GM18520 (cell line): Measurements from ENCODE around the gene GCLC.
"Not testable (repeated sequence)": the region's sequence is repeated elsewhere in the genome, so short reads cannot be mapped to it uniquely, and the experiment has no call there.

Experiments
- ATAC-seq: cut with Tn5 transposase; IDR thresholded peaks from one replicate; pipeline ENCODE4 v1.9.1; 2021; ENCODE audit not compliant: unreplicated experiment

The GCLC gene

GRCh38 chr6:53544470-53545308 is at the start of gene GCLC:
Gene GCLC, minus strand, starts transcription at chr6:53545101. Its CDS starts 456 bp downstream, at chr6:53544645.
- peak; percentile 60 for ATAC-seq

GRCh38 chr6:53594596-53594995 is 49.7 kb upstream of the GCLC start:
- ATAC-seq, result no peak

GRCh38 chr6:53593001-53593488 is 48.1 kb upstream of the GCLC start:
- no peak for ATAC-seq

GRCh38 chr6:53591873-53592272 is 47.0 kb upstream of the GCLC start:
- no peak for ATAC-seq

- no peak for ATAC-seq
These were observed 44.1 kb upstream of the GCLC start for GRCh38 chr6:53588816-53589509.

GRCh38 chr6:53587291-53587690 is 42.4 kb upstream of the GCLC start:
- no peak for ATAC-seq

GRCh38 chr6:53585208-53585900 is 40.5 kb upstream of the GCLC start:
- ATAC-seq, result no peak

GRCh38 chr6:53584726-53585125 is 39.8 kb upstream of the GCLC start:
- ATAC-seq, result no peak

- ATAC-seq, result no peak
These were observed 38.5 kb upstream of the GCLC start for GRCh38 chr6:53583451-53583850.

- no peak for ATAC-seq
These were observed 38.1 kb upstream of the GCLC start for GRCh38 chr6:53582963-53583362.

GRCh38 chr6:53581856-53582255 is 37.0 kb upstream of the GCLC start:
- ATAC-seq, result no peak

DNA sequence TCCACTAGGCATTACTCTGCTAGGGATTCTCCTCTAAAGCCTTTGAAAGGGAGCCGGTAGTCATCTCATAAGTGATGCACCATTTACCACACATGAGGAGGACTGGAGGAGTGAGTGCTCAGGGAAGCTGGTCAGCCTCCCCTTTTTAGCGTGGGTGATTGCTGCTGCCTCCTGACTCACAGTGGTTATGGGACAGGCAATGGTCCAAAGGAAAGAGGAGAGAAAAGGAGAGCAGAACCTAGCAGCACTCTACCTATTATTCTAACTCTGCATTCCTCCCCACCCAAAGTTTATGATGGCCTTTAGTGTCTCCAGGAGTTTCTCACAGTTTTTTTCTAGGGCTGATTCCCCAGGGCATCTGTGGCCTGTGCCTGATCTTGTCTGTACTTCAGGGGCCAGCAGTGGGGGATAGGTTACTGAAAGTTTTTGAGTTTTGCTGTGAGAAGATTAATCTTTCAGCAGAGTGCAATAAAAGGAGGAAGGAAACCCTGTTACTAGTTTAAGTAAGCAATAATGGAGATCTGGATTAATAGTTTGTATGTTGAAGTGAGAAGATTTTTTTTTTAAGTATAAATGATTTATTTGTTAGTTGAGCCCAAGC is 36.4 kb upstream of the GCLC start:
- ATAC-seq, result no peak

DNA sequence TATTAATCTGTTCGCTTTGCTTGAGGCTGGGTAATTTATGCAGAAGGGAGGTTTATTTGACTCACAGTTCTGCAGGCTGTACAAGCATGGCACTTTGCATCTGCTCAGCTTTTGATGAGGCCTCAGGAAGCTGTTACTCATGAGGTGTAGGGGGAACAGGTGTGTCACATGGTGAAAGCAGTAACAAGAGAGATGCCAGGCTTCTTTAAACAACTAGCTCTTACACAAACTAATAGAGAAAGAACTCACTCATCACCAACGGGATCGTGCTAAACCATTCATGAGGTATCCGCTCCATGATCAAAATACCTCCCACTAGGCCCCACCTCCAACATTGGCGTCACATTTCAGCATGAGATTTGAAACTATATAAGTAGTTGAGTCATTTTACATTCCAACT is 34.4 kb upstream of the GCLC start:
- no peak for ATAC-seq

DNA sequence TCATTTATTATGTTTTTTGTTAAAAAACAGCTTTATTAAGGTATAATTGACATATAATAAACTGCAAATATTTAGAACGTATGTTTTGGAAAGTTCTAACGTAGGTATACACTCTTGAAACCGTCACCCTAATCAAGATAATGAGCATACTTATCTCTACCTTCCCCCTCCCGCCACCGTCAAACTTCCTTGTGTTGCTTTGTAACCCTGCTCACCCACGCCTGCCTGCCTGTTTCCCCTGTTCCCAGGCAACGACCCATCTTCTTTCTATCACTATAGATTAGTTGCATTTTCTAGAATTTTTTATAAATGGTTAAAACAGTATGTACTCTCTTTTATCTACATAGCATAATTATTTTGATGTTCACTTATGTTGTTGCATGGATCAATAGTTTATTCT is 33.5 kb upstream of the GCLC start:
- ATAC-seq, result no peak

DNA sequence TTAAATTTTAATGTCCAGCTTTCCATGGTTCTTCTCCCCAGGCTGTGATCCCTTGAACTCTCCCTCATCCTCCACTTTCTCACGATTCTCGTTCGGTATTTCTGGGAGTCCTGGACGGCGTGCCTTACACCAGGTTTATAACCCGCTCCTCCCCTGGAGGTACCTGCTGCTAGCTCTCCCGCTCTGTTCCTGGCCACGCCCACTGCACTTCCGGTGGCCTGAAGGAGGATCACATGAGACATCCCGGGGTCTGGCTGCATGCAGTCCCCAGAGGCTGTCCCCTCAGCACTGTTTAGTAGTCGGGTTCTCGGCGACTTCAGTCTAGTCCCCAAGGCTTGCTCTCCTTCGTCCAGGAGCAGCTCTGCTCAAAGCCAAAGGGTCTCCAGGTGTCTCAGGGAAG is 28.4 kb upstream of the GCLC start:
- no peak for ATAC-seq

- ATAC-seq, result not testable (repeated sequence)
These were observed 27.5 kb upstream of the GCLC start for GRCh38 chr6:53572379-53572778.

DNA sequence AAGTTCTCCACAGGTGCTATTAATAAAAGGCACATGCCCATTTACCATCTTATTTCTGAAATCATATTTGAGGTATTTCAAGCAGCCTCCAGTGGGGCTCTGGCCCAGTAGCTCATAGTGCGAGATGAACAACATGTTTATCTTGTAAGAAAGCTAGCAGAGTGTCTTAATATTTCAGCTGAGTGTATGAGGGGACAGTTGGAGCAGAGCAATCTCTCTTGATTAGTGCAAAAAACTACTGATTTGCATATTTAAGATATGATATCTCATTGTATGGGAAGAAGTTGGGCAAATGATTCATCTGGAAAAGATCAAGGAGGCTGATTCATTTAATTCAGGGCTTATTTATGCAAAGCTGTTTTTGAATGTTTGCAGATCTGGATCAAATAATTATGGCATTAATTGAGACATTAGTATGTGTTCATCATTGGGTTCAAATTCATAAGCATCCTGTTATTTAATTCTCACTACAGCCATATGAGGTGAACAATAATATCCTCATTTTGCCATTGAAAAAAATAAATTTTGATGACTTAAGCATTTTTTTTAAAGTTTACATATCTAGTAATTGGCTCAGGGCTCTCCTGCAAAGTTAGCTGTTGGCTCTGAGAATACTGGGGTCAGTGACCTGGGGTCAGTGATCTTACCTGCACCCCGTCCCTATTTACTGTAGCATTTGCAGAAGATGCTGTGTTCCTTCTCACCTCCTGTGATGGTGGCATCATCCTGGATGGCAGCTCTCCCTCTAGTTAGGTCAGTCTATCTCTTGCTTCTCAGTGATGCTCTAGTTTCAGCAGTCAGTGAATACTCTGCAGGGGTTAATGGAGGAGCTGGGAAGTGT is 24.1 kb upstream of the GCLC start:
- ATAC-seq, result no peak

DNA sequence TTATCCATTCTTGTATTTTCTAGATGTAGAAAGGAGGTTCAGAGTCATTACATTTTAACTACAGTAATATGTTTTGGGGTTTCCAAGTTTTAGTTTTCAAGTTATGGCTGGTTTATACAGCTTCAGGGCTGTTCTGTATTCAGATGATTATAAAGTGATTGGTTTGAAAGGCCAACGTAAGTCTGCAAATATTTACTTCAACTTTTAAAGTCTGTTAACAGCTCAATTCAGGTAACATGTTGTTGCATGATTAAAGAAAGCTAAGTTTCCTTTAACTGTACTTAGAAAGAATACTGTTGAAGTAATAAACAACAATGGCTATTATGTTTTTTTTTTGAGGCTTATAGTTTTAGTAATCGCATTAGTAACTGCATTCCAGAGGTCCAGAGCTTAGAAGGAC is 22.8 kb upstream of the GCLC start:
- ATAC-seq, result no peak

DNA sequence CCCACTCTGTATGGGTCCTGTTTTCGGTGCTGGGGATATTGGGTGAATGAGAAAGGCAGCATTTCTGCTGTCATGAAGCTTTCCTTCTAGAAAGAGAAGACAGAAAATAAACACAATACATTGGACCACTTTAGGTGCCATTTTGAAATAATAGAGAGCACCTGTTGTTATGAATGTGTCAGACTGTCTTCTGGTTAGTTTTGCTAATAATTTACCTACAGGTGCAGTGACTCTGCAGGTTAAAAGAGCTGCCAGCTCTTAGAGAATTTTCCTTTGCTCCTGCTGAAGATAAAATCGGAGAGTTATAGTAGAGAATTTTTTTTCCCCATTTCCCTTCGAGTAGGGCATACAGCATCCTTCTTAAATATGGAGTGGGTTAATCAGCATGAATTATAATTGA is 21.9 kb upstream of the GCLC start:
- no peak for ATAC-seq

DNA sequence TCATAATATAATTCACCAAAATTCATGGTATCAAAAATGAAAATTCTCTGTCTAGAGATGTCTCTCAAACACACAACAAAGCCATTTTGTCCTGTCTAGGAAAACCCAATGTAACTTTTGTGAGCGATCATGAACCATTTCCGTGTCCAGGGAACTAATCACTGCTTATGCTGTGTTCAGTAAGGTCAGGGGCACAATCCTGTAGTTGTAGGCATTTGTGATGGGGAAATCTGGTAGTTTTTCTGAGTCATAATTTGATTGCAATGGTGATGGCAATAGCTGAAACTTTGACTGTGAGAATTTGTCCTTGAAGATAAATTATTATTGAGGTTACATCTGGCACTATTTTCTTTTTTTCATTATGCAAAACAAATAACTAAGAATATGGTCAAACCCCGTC is 21.0 kb upstream of the GCLC start:
- no peak for ATAC-seq
